ENCODE results near the gene SLC16A13. TPM values are rescaled to one million over a fixed set of nuclear protein-coding genes. Genes with fewer than 3 reads are reported as not detected.
"Not testable (repeated sequence)": the region's sequence is repeated elsewhere in the genome, so short reads cannot be mapped to it uniquely, and the experiment has no call there.

SLC16A13 gene
- total RNA-seq, 1 experiment from 2014 or later, result 5.3 TPM

- in situ Hi-C loops (cut with HindIII; ENCODE audit: low sequenced_read_pairs), result no loop called here
- DNase-seq (ENCODE audit: low spot score), result no peak
These were observed 11.8 kb downstream of the SLC16A13 start for GRCh38 chr17:7047566-7047965.

- DNase-seq (ENCODE audit: low spot score), result no peak
- in situ Hi-C loops (cut with HindIII; ENCODE audit: low sequenced_read_pairs), result no loop called here
These were observed 13.2 kb downstream of the SLC16A13 start for GRCh38 chr17:7048968-7049367.

GRCh38 chr17:7050583-7050982 is 14.8 kb downstream of the SLC16A13 start:
- DNase-seq (ENCODE audit: low spot score); in situ Hi-C loops (cut with HindIII; ENCODE audit: low sequenced_read_pairs): not testable (repeated sequence)

- no peak for DNase-seq (ENCODE audit: low spot score)
- in situ Hi-C loops (cut with HindIII; ENCODE audit: low sequenced_read_pairs), result no loop called here
These were observed 20.6 kb downstream of the SLC16A13 start for GRCh38 chr17:7056386-7056785.

GRCh38 chr17:7058831-7059447 is 23.1 kb downstream of the SLC16A13 start:
- in situ Hi-C loops (cut with HindIII; ENCODE audit: low sequenced_read_pairs), result no loop called here
- DNase-seq (ENCODE audit: low spot score), result no peak

GRCh38 chr17:7060165-7060891 is 24.5 kb downstream of the SLC16A13 start:
- in situ Hi-C loops (cut with HindIII; ENCODE audit: low sequenced_read_pairs), result no loop called here
- no peak for DNase-seq (ENCODE audit: low spot score)

GRCh38 chr17:7063518-7064094 is 27.8 kb downstream of the SLC16A13 start:
- in situ Hi-C loops (cut with HindIII; ENCODE audit: low sequenced_read_pairs), result no loop called here
- DNase-seq (ENCODE audit: low spot score), result peak; percentile 36

- no peak for DNase-seq (ENCODE audit: low spot score)
- in situ Hi-C loops (cut with HindIII; ENCODE audit: low sequenced_read_pairs), result no loop called here
These were observed 28.4 kb downstream of the SLC16A13 start for GRCh38 chr17:7064261-7064660.

- DNase-seq (ENCODE audit: low spot score), result no peak
- in situ Hi-C loops (cut with HindIII; ENCODE audit: low sequenced_read_pairs), result no loop called here
These were observed 31.4 kb downstream of the SLC16A13 start for GRCh38 chr17:7067198-7067597.

GRCh38 chr17:7068268-7068667 is 32.5 kb downstream of the SLC16A13 start:
- DNase-seq (ENCODE audit: low spot score), result no peak
- in situ Hi-C loops (cut with HindIII; ENCODE audit: low sequenced_read_pairs), result no loop called here

- DNase-seq (ENCODE audit: low spot score), result no peak
- in situ Hi-C loops (cut with HindIII; ENCODE audit: low sequenced_read_pairs), result loop anchor here (5.0 kb wide), 1 partner anchor 37 kb away; no protein-coding TSS in a partner anchor
These were observed 34.9 kb downstream of the SLC16A13 start for GRCh38 chr17:7070712-7071111.

- in situ Hi-C loops (cut with HindIII; ENCODE audit: low sequenced_read_pairs), result loop anchor here (5.0 kb wide), 1 partner anchor 35 kb away; no protein-coding TSS in a partner anchor
- DNase-seq (ENCODE audit: low spot score), result no peak
These were observed 36.6 kb downstream of the SLC16A13 start for GRCh38 chr17:7072406-7072805.

- DNase-seq (ENCODE audit: low spot score), result no peak
- in situ Hi-C loops (cut with HindIII; ENCODE audit: low sequenced_read_pairs), result loop anchor here (5.0 kb wide), 1 partner anchor 32 kb away; no protein-coding TSS in a partner anchor
These were observed 39.1 kb downstream of the SLC16A13 start for GRCh38 chr17:7074931-7075330.

- in situ Hi-C loops (cut with HindIII; ENCODE audit: low sequenced_read_pairs), result no loop called here
- no peak for DNase-seq (ENCODE audit: low spot score)
These were observed 42.2 kb downstream of the SLC16A13 start for GRCh38 chr17:7077911-7078546.

GRCh38 chr17:7078711-7079110 is 42.9 kb downstream of the SLC16A13 start:
- DNase-seq (ENCODE audit: low spot score), result no peak
- in situ Hi-C loops (cut with HindIII; ENCODE audit: low sequenced_read_pairs), result no loop called here

- in situ Hi-C loops (cut with HindIII; ENCODE audit: low sequenced_read_pairs), result no loop called here
- DNase-seq (ENCODE audit: low spot score), result no peak
These were observed 44.0 kb downstream of the SLC16A13 start, which contains the start of gene CLEC10A for GRCh38 chr17:7079581-7080455. Gene CLEC10A, minus strand, starts transcription at chr17:7080251. Its CDS starts 1,439 bp downstream, at chr17:7078812.

GRCh38 chr17:7080456-7081041 is 44.7 kb downstream of the SLC16A13 start:
- peak; percentile 41 for DNase-seq (ENCODE audit: low spot score)
- in situ Hi-C loops (cut with HindIII; ENCODE audit: low sequenced_read_pairs), result no loop called here

- in situ Hi-C loops (cut with HindIII; ENCODE audit: low sequenced_read_pairs), result no loop called here
- DNase-seq (ENCODE audit: low spot score), result no peak
These were observed 45.7 kb downstream of the SLC16A13 start for GRCh38 chr17:7081341-7082062.
